Activated CD4-positive, alpha-beta T cell treated with anti-CD3 and anti-CD28 coated beads for 36 hours (primary cell): Measurements from ENCODE around the gene OTUB2. TPM values are rescaled to one million over a fixed set of nuclear protein-coding genes. Genes with fewer than 3 reads are reported as not detected.

Experiments used
- ATAC-seq: fragments of 200-7000 bp; cut with Tn5 transposase; one replicate; pipeline ENCODE4 v1.10.0; 2021; ENCODE audit warnings: mild to moderate bottlenecking, moderate library complexity
- CTCF ChIA-PET: fragments of 350-600 bp; sonication (Branson Sonifier 250); formaldehyde crosslinking; loops from one replicate; lab custom pipeline; 2021; ENCODE audit warnings: antibody characterized with exemption; lab: Charles Lee
- POLR2A ChIA-PET: fragments of 350-600 bp; sonication (Branson Sonifier 250); formaldehyde crosslinking; loops from one replicate; lab custom pipeline; 2021; ENCODE audit warnings: antibody characterized with exemption, inconsistent platforms; lab: Charles Lee
- DNase-seq: peaks from one replicate; pipeline ENCODE4 v3.0.0-alpha.2; 2020
- H3K27ac Mint-ChIP-seq: one replicate; pipeline ENCODE4 v1.8.0; 2021; ENCODE audit warnings: mixed read lengths
- H3K27me3 Mint-ChIP-seq: one replicate; pipeline ENCODE4 v1.8.0; 2021; ENCODE audit warnings: mixed read lengths
- H3K36me3 Mint-ChIP-seq: one replicate; pipeline ENCODE4 v1.8.0; 2021; ENCODE audit warnings: low read depth, mixed read lengths
- H3K4me1 Mint-ChIP-seq: one replicate; pipeline ENCODE4 v1.8.0; 2021; ENCODE audit warnings: mixed read lengths
- H3K4me3 Mint-ChIP-seq: one replicate; pipeline ENCODE4 v1.8.0; 2021; ENCODE audit warnings: mild to moderate bottlenecking, moderate library complexity, mixed read lengths
- H3K9me3 Mint-ChIP-seq: one replicate; pipeline ENCODE4 v1.8.0; 2021; ENCODE audit warnings: low read depth, mixed read lengths
- intact Hi-C, 2 experiments: fragments of 100-400 bp; cut with DNase I in 1 of 2; cut with micrococcal nuclease in 1 of 2; formaldehyde crosslinking; loops; one replicate each; pipeline versions ENCODE4 v1.14.2 to v1.15.1; 2022 to 2024; cut with DNase I, micrococcal nuclease
- total RNA-seq, 2 experiments: library from RNA; stranded (reverse); gene quantifications; one replicate each; pipeline ENCODE4 v1.2.3, GENCODE V29; 2021

The OTUB2 gene
- under 1 TPM; 0.75 to 0.93 TPM for total RNA-seq

DNA sequence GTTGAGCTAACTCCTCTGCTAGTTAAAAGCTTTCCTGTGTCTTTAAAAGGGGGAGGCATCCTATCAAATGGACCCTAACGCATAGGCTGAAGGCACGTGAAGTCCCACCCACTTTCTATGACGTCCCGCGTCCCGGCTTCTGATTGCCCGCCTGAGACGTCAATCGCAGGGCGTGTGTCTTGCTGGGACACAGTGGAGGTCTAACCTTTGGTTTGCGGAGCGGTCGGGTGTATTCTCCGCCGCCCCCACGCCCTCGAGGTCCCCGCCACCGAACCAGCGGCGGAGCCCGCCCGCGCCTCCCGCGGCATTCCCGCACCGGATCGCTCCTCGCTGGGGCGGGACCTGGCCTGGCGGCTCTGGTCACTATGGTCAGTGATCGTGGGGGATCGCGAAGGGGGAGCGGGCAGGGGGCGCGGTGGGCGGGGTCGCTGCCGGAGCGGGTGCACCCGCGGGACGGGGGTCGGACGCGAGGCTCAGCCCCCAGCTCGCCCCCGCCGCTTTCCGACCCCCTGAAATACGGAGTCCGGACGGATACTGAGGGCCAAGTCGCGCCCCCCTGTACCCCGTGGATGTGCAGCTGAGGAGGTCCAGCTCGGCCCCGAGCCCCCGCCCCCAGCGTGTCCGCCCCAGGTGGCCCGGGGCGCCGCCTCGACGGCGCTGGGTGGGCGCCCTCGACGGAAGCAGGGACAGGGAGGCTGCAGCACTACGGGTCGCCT lies at the start of gene OTUB2:
Gene OTUB2 (plus strand): TSS at position 168 of the 716 bp plus-strand sequence. CDS start 198 bp downstream, at position 366.
- ATAC-seq: peak; percentile 99
- no peaks in the 10 kb centered on the region for H3K27me3 Mint-ChIP-seq
- H3K27ac Mint-ChIP-seq: no peak within 1 kb of the TSS
- DNase-seq: peak; percentile 98
- H3K36me3 Mint-ChIP-seq: no peaks in the 10 kb centered on the region
- intact Hi-C loops: loop anchor here (1.0 to 2.0 kb wide), 7 partner anchors 48 to 154 kb away; partner anchors contain the start of genes DDX24 (in 2 of the 2), IFI27L1 (in 2 of the 2) and PPP4R4 (in 1 of the 2)
- peak within 1 kb of the TSS; percentile 54 for H3K4me3 Mint-ChIP-seq
- CTCF ChIA-PET: interaction anchor here (0.9 to 2.5 kb wide), 9 partner anchors 8 to 87 kb away, joined by 3 to 25 read pairs (median 4); no protein-coding TSS in a partner anchor
- POLR2A ChIA-PET: interaction anchor here (0.6 kb wide), 1 partner anchor 55 kb away, joined by 5 read pairs; the partner anchor contains the start of genes DDX24 and IFI27L1
- H3K4me1 Mint-ChIP-seq: peaks cover 32% of the 10 kb centered on the region
- H3K9me3 Mint-ChIP-seq: no peaks in the 10 kb centered on the region

DNA sequence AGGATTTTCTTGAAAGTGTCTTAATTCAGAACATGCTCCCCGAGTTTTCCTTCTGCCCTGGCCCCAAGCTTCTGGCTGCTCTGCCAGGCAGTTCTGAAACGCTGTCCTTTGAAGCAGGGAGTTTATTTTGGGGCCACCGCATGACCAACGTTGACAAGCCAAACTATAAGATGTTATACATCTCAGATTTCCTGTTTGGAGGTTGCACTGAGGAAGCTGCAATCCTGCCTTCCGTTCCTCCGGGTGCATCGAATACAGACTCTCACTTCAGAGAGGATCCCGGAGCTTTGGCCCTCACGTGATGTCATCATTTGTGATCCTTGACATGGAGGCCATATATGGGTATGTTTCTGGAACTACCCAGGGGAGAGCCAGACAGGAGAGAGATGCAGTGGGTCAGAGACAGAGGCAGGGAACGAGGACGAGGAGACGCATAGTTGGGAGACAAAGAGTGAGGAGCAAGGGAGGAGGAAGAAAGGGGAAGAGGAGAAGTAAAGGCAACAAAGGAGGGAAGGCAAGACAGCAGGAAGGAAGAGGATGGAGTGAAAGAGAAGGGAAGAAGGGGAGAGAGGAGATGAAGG lies 49.6 kb upstream of the OTUB2 start, which contains the start of gene ASB2:
Gene ASB2 (minus strand): TSS at position 94 of the 581 bp plus-strand sequence. CDS start 12,031 bp downstream, outside the sequence.
- peaks cover 11% of the 10 kb centered on the region for H3K9me3 Mint-ChIP-seq
- DNase-seq: peak; percentile 58
- ChIA-PET CTCF (interaction anchor here (0.9 to 13.9 kb wide), 7 partner anchors 9 to 38 kb away, joined by 3 to 180 read pairs (median 5); no protein-coding TSS in a partner anchor), POLR2A (interaction anchor here (1.1 to 1.2 kb wide), 2 partner anchors 18 to 37 kb away, joined by 3 read pairs; no protein-coding TSS in a partner anchor)
- H3K4me1 Mint-ChIP-seq: peaks cover 86% of the 10 kb centered on the region
- intact Hi-C loops: loop anchor here (5.0 to 10.0 kb wide), 6 partner anchors 371 to 1546 kb away; partner anchors contain the start of genes LYSET (in 1 of the 2) and MOAP1 (in 1 of the 2)
- H3K27ac Mint-ChIP-seq: peak within 1 kb of the TSS; percentile 97
- peak within 1 kb of the TSS; percentile 64 for H3K4me3 Mint-ChIP-seq
- H3K36me3 Mint-ChIP-seq: peaks cover 35% of the 10 kb centered on the region
- ATAC-seq: peak; percentile 21
- no peaks in the 10 kb centered on the region for H3K27me3 Mint-ChIP-seq

DNA sequence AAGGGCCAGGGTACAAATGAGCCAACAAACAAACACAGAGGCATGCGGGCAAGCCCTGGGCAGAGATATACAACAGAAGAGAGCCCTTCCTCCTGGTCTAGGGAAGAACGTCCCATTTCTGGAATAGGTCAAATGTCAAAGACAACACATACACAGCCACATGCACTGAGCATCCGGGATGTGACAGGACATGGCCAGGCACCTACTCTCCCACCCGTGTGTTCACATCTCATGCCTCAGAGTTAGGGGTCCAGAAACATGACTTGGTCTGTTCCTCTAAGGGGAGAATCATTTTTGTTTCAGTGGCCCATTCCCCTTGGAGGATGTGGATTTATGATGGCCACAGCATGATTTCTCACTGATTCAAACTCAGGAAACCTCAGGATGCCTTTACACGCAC lies 49.0 kb upstream of the OTUB2 start:
- peaks cover 82% of the 10 kb centered on the region for H3K4me1 Mint-ChIP-seq
- ChIA-PET POLR2A (interaction anchor here (0.6 to 1.8 kb wide), 4 partner anchors 14 to 37 kb away, joined by 3 to 5 read pairs (median 4); no protein-coding TSS in a partner anchor), CTCF (interaction anchor here (0.9 to 13.9 kb wide), 6 partner anchors 9 to 38 kb away, joined by 3 to 180 read pairs (median 6); no protein-coding TSS in a partner anchor)
- no peaks in the 10 kb centered on the region for H3K27me3 Mint-ChIP-seq
- H3K9me3 Mint-ChIP-seq: peaks cover 11% of the 10 kb centered on the region
- DNase-seq (no peak), ATAC-seq (no peak)
- intact Hi-C loops: loop anchor here (5.0 to 10.0 kb wide), 6 partner anchors 370 to 1545 kb away; partner anchors contain the start of genes LYSET (in 1 of the 2) and MOAP1 (in 1 of the 2)
- peaks cover 35% of the 10 kb centered on the region for H3K36me3 Mint-ChIP-seq
- H3K4me3 Mint-ChIP-seq: peak overlapping the region; percentile 64
- peak overlapping the region; percentile 97 for H3K27ac Mint-ChIP-seq

DNA sequence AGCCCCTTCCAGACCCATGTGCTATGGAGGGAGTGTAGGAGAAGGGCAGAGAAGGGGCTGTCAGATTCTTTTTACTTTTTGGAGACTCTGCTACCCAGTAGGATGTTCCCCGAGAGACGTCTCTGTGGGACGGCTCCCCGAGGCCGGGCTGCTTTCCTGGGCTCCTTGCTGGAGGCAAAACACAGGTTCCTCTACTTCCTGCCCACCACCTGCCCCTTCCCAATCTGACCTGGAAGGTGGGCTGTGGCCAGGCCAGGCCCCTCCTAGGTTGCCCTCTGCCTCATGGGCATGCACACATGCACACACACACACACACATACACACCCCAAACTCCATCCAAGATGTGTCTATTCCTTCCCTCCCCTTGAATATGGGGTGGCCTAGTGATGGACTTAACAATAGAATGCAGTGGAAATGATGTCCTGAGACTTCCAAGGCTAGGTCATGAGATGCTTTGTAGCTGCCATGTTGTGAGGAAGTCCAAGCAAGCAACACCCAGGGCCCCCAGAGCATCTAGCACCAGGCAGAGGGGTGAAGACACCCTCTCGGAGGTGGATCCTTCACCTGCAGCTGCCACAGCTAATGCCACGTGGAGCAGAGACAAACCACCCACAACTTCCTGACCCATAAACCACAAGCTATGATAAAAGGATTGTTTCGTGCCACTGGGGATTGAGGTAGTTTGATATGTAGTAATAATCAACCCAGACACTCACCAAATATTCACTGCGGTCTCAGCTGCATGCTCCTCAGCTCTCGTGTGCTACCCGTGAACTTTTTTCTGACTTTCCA lies 48.2 kb upstream of the OTUB2 start:
- Mint-ChIP-seq H3K4me1 (peaks cover 75% of the 10 kb centered on the region), H3K4me3 (peak overlapping the region; percentile 24), H3K27ac (peak overlapping the region; percentile 97), H3K9me3 (peaks cover 11% of the 10 kb centered on the region), H3K27me3 (no peaks in the 10 kb centered on the region), H3K36me3 (peaks cover 35% of the 10 kb centered on the region)
- CTCF ChIA-PET: interaction anchor here (0.7 to 13.9 kb wide), 9 partner anchors 13 to 364 kb away, joined by 3 to 180 read pairs (median 5); no protein-coding TSS in a partner anchor
- DNase-seq: peak; percentile 84
- intact Hi-C loops: loop anchor here (1.0 to 10.0 kb wide), 11 partner anchors 15 to 1544 kb away; partner anchors contain the start of genes LYSET (in 1 of the 2), MOAP1 (in 1 of the 2) and OTUB2 (in 1 of the 2)
- POLR2A ChIA-PET: interaction anchor here (0.6 to 2.3 kb wide), 14 partner anchors 13 to 772 kb away, joined by 3 to 48 read pairs (median 4); partner anchors contain the start of genes DDX24, IFI27L1 and SERPINA1
- peak; percentile 74 for ATAC-seq

DNA sequence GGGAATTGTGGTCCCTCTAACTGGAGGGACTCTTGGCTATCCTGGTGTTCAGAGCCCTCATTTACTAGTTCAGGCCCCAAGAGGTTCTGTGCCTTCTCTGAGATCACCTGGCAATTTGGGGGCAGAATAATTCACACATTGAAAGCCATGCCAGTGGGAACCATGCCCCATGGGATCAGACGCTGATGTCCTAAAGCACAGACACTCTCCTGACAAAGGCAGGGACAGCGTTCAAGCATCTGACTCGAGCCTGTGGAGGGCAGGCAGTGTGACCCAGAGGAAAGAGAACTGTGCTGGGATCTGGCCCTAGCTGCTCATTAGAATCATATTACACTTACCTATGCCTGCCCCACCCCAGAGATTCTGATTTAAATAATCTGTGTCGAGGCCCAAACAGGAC lies 47.4 kb upstream of the OTUB2 start:
- ChIA-PET POLR2A (interaction anchor here (0.6 to 2.3 kb wide), 12 partner anchors 12 to 773 kb away, joined by 3 to 48 read pairs (median 4); partner anchors contain the start of genes DDX24, IFI27L1 and SERPINA1), CTCF (interaction anchor here (0.7 to 13.9 kb wide), 10 partner anchors 8 to 364 kb away, joined by 3 to 180 read pairs (median 4); no protein-coding TSS in a partner anchor)
- H3K9me3 Mint-ChIP-seq: peaks cover 11% of the 10 kb centered on the region
- no peak overlapping the region for H3K4me3 Mint-ChIP-seq
- DNase-seq: no peak
- H3K27ac Mint-ChIP-seq: peak overlapping the region; percentile 97
- intact Hi-C loops: loop anchor here (1.0 to 10.0 kb wide), 11 partner anchors 15 to 1544 kb away; partner anchors contain the start of genes LYSET (in 1 of the 2), MOAP1 (in 1 of the 2) and OTUB2 (in 1 of the 2)
- H3K36me3 Mint-ChIP-seq: peaks cover 35% of the 10 kb centered on the region
- ATAC-seq: no peak
- H3K27me3 Mint-ChIP-seq: no peaks in the 10 kb centered on the region
- H3K4me1 Mint-ChIP-seq: peaks cover 72% of the 10 kb centered on the region

DNA sequence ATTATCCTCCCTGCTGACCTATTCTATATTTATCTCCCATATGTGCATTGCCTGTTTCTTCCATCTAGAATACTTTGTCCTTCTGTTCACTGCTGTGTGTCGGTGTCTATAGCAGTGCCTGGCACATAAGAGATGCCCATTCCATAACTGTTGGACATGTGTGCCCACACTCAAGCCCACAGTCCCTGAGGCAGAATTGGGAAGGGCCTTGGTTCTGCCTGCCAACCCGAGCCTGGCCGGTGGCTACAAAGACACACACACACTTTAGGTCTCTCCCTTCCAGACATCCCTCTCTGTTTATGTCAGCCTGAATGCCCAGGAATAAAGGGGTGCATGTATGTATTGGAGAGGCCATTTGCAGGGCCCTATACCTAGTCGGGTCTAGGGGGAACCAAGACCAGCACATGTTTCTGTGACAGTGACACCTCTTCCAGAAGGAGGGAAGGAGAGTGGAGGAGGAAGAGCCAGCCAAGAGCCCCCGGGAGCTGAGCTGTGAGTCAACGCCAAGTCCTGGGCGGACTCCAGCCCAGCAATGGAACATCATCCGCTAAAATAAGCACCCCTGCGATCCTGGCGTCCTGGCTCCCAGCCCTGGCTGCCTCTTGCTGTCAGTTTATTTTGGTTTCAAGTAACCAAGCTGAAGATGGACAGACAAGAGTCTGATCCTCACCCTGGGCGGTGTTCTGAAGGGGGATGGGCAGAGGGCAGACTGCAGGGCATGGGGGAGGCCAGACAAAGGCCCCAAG lies 45.5 kb upstream of the OTUB2 start:
- H3K36me3 Mint-ChIP-seq: peaks cover 32% of the 10 kb centered on the region
- ChIA-PET POLR2A (no interaction called here), CTCF (interaction anchor here (0.6 to 13.9 kb wide), 4 partner anchors 21 to 443 kb away, joined by 3 to 180 read pairs (median 4); no protein-coding TSS in a partner anchor)
- no peaks in the 10 kb centered on the region for H3K27me3 Mint-ChIP-seq
- no peak for DNase-seq
- H3K4me3 Mint-ChIP-seq: no peak overlapping the region
- H3K27ac Mint-ChIP-seq: peak overlapping the region; percentile 97
- H3K9me3 Mint-ChIP-seq: peaks cover 11% of the 10 kb centered on the region
- peaks cover 55% of the 10 kb centered on the region for H3K4me1 Mint-ChIP-seq
- ATAC-seq: no peak
- intact Hi-C loops: no loop called here

DNA sequence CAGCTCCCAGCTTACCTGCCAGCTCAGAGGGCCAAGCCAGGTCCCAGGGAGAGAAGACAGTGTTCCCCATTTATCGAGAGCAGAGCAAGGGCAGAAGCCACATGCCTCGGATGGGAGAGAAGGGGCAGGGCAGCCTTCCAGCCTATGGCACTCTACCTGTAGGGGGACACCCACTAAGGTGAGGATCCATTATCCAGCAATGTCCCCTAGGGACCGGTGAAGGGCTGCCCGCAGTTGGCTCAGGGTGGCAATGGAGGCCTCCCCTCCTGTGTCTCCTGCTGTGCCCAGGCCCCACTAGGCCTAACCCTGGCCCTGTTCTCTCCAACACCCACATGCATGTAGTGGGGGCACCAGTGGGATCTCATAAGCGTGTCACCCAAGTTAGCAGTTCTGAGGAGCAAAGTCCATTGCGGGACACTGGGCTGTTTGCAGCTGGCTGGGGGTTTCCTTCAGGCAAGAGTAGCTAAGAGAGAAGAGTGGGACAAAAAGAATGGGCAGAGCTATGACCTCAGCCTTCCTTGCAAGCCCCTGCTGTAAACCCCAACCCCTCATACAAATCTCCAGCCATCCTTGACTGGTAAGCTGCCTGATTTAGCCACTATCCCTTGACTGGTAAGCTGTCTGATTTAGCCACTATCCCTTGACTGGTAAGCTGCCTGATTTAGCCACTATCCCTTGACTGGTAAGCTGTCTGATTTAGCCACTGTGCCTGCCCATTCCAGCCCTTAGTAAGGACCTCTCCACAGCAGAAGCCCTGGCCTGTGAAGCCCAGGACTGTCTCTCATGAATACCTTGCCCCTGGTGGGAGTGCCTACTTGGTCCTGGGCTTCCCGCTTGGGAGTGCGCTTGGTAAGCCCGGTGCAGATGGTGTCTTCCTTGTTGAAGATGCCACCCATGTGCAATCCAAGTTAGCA lies 44.6 kb upstream of the OTUB2 start:
- CTCF ChIA-PET: interaction anchor here (0.6 to 2.4 kb wide), 8 partner anchors 17 to 442 kb away, joined by 3 to 6 read pairs (median 4); no protein-coding TSS in a partner anchor
- Mint-ChIP-seq H3K9me3 (peaks cover 11% of the 10 kb centered on the region), H3K4me1 (peaks cover 46% of the 10 kb centered on the region), H3K27ac (no peak overlapping the region), H3K36me3 (peaks cover 28% of the 10 kb centered on the region), H3K4me3 (no peak overlapping the region), H3K27me3 (no peaks in the 10 kb centered on the region)
- POLR2A ChIA-PET: interaction anchor here (0.7 kb wide), 1 partner anchor 23 kb away, joined by 3 read pairs; no protein-coding TSS in a partner anchor
- intact Hi-C loops: no loop called here
- ATAC-seq (no peak), DNase-seq (no peak)

DNA sequence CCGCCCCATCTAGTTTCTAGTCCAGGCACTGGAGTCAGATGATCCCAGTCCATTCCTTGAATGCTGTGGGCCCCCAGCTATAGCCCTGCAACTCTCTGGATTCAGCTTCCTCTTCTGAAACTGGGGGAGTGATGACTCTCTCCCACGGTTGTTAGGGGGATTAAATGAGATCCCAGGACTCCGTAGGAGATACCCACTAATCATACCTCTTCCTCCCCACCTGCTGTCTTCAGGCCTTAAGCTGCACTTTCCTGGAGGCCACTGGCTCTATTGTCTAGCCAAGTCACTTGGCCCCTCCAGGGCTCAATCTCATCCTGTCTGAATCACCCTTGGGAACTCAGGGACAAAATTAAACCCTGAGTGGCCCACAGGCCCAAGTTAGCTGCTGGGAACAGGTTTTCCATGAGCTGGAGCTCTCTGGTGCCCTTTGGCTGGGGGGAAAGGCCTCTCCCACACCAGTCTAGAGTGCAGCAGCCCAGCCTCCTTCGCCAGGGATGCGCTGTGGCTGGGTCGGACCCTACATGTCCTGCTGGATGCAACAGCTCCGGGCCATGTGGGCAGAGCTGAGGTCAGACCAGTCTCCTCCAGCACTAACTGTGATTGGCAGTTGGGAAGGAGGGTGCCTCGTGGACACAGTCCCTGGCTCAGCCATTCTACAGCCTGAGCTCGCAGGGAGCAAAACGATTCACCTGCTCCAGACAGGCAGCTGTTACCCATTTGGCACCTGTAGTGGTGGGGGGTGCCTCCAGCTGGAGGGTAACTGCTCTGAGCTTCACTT lies 43.7 kb upstream of the OTUB2 start:
- ChIA-PET CTCF (interaction anchor here (1.1 to 3.7 kb wide), 6 partner anchors 16 to 154 kb away, joined by 4 to 23 read pairs (median 6); no protein-coding TSS in a partner anchor), POLR2A (interaction anchor here (0.6 kb wide), 2 partner anchors 11 to 19 kb away, joined by 3 read pairs; no protein-coding TSS in a partner anchor)
- Mint-ChIP-seq H3K9me3 (peaks cover 10% of the 10 kb centered on the region), H3K27me3 (no peaks in the 10 kb centered on the region), H3K36me3 (peaks cover 19% of the 10 kb centered on the region), H3K4me1 (peaks cover 37% of the 10 kb centered on the region), H3K27ac (no peak overlapping the region), H3K4me3 (no peak overlapping the region)
- ATAC-seq (no peak), DNase-seq (no peak)
- intact Hi-C loops: no loop called here
